HepG2 (cell line): ENCODE measurements around the gene CUTC. TPM values are rescaled to one million over a fixed set of nuclear protein-coding genes. Genes with fewer than 3 reads are reported as not detected.
A peak's percentile ranks its signal among the peaks of the same experiment; 100 is the strongest.

Source experiments
- AHDC1 ChIP-seq: sonication (generic); formaldehyde crosslinking; IDR thresholded peaks from 2 replicates; pipeline ENCODE4 v1.5.1; 2020; ENCODE audit warnings: mild to moderate bottlenecking, missing genetic modification reagents, borderline replicate concordance
- ARID2 ChIP-seq: sonication (generic); formaldehyde crosslinking; IDR thresholded peaks from 2 replicates; pipeline ENCODE4 v1.8.1; 2022; ENCODE audit warnings: mild to moderate bottlenecking, missing genetic modification reagents, borderline replicate concordance
- BCL3 ChIP-seq: sonication (generic); formaldehyde crosslinking; IDR thresholded peaks from 2 replicates; pipeline ENCODE4 v1.5.1; 2020; ENCODE audit warnings: mild to moderate bottlenecking, missing genetic modification reagents, moderate library complexity
- MXD3 ChIP-seq: IDR thresholded peaks from 2 replicates; pipeline ENCODE4 v1.6.1; 2016; ENCODE audit warnings: mild to moderate bottlenecking, missing biosample characterization, missing genetic modification reagents
- SNAI1 ChIP-seq: sonication (generic); formaldehyde crosslinking; IDR thresholded peaks from 2 replicates; pipeline ENCODE4 v1.5.0; 2020; ENCODE audit warnings: mild to moderate bottlenecking, missing genetic modification reagents, borderline replicate concordance
- SNRNP70 ChIP-seq: fragments of 200-400 bp; formaldehyde crosslinking; IDR thresholded peaks from 2 replicates; pipeline ENCODE4 v1.6.1; 2017; ENCODE audit warnings: mild to moderate bottlenecking, low read depth, low read length, moderate library complexity
- ZBTB25 ChIP-seq: IDR thresholded peaks from 2 replicates; pipeline ENCODE4 v1.6.1; 2018; ENCODE audit warnings: missing genetic modification reagents
- ZBTB38 ChIP-seq: sonication (generic); formaldehyde crosslinking; IDR thresholded peaks from 2 replicates; pipeline ENCODE4 v1.5.1; 2020; ENCODE audit warnings: mild to moderate bottlenecking, missing genetic modification reagents
- ZBTB46 ChIP-seq: sonication (generic); formaldehyde crosslinking; IDR thresholded peaks from 2 replicates; pipeline ENCODE4 v1.4.0; 2020; ENCODE audit warnings: mild to moderate bottlenecking, missing genetic modification reagents, borderline replicate concordance
- ZNF12 ChIP-seq: sonication (generic); formaldehyde crosslinking; IDR thresholded peaks from 2 replicates; pipeline ENCODE4 v1.5.0; 2020; ENCODE audit warnings: missing genetic modification reagents
- ZNF138 ChIP-seq: sonication (generic); formaldehyde crosslinking; IDR thresholded peaks from 2 replicates; pipeline ENCODE4 v1.5.0; 2020; ENCODE audit warnings: mild to moderate bottlenecking, low read depth, missing genetic modification reagents
- ZNF543 ChIP-seq: sonication (generic); formaldehyde crosslinking; IDR thresholded peaks from 2 replicates; pipeline ENCODE4 v1.4.0; 2020; ENCODE audit warnings: mild to moderate bottlenecking, missing genetic modification reagents
- ZNF639 ChIP-seq: conservative IDR thresholded peaks from 2 replicates; pipeline ENCODE4 v1.6.1; 2018; ENCODE audit warnings: missing genetic modification reagents
- ZNF720 ChIP-seq: sonication (generic); formaldehyde crosslinking; IDR thresholded peaks from 2 replicates; pipeline ENCODE4 v1.4.0; 2020; ENCODE audit warnings: missing genetic modification reagents
- ZNF747 ChIP-seq: sonication (generic); formaldehyde crosslinking; IDR thresholded peaks from 2 replicates; pipeline ENCODE4 v1.8.1; 2023; ENCODE audit warnings: missing genetic modification reagents, mild to moderate bottlenecking, borderline replicate concordance
- ZNF780A ChIP-seq: sonication (generic); formaldehyde crosslinking; IDR thresholded peaks from 2 replicates; pipeline ENCODE4 v1.8.0; 2022; ENCODE audit warnings: mild to moderate bottlenecking, missing genetic modification reagents, moderate library complexity
- polyA plus RNA-seq, 8 experiments: library from polyadenylated mRNA; depleted of rRNA in 3 of 8; stranded (reverse) in 7 of 8; unstranded in 1 of 8; fragments of >200 nt; fragmentation: Illumina TruSeq in 4 of 8; extraction: Trizol in 4 of 8; gene quantifications; 2 replicates each; pipeline versions ENCODE4 v1.2.1 to v1.2.3, GENCODE V29; 2011 to 2016; ENCODE audit warnings: low read depth in 4 of 8, missing spikeins in 1 of 8, mixed read lengths in 1 of 8; ENCODE audit not compliant: insufficient read depth in 1 of 8
- total RNA-seq, 5 experiments: library from RNA; depleted of rRNA; stranded (reverse); fragments of >200 nt; fragmentation: Illumina TruSeq; extraction: Trizol; gene quantifications; 2 replicates each; pipeline ENCODE4 v1.2.3, GENCODE V29; 2016; ENCODE audit warnings: low read depth in 1 of 5

The CUTC gene
- total and polyA plus RNA-seq, 2 of the 13 experiments (the other 11 are each of a cell fraction or from before 2014, with no cell fraction given): 22.3 to 25.8 TPM

GRCh38 chr10:99732033-99732842 lies at the start of gene CUTC, which contains the start of gene COX15 (continued):
- peak; percentile 76; the same call in 1 of the 2 replicates for TF ChIP-seq ZBTB46 (CRISPR knock-in tag)
- TF ChIP-seq ZNF543 (CRISPR knock-in tag): no peak
- TF ChIP-seq AHDC1: no peak; the same call in 1 of the 2 replicates
- no peak for TF ChIP-seq SNRNP70
- TF ChIP-seq ZNF138 (CRISPR knock-in tag): 0 out of 2 replicates have a peak, but pooled peaks have one; percentile 41
- 0 out of 2 replicates have a peak, but pooled peaks have one; percentile 57 for TF ChIP-seq ZBTB25 (CRISPR knock-in tag)
- 0 out of 2 replicates have a peak, but pooled peaks have one; percentile 72 for TF ChIP-seq SNAI1 (CRISPR knock-in tag)
- TF ChIP-seq MXD3: no peak; the same call in 1 of the 2 replicates
- 0 out of 2 replicates have a peak, but pooled peaks have one; percentile 73 for TF ChIP-seq ARID2 (CRISPR knock-in tag)
- peak; percentile 85 for TF ChIP-seq ZBTB38
- no peak for TF ChIP-seq ZNF780A (CRISPR knock-in tag)
- no peak for TF ChIP-seq ZNF720 (CRISPR knock-in tag)
- peak; percentile 92; the same call in 1 of the 2 replicates for TF ChIP-seq ZNF747
- TF ChIP-seq ZNF639 (CRISPR knock-in tag): peak; percentile 44; the same call in 1 of the 2 replicates
- no peak for TF ChIP-seq ZNF12 (CRISPR knock-in tag)
- TF ChIP-seq BCL3: 0 out of 2 replicates have a peak, but pooled peaks have one; percentile 61
